GM12873 (cell line): ENCODE measurements around the gene TSGA10IP.

Experiments
- TF ChIP-seq, protein P1 (sequence below): IDR thresholded peaks from 2 replicates; pipeline ENCODE4 v1.5.1; 2012; ENCODE audit warnings: low read depth, mild to moderate bottlenecking, moderate library complexity, low read length, control low read depth; ENCODE audit not compliant: insufficient read depth; ENCODE audit errors: missing control alignments

TSGA10IP gene

DNA sequence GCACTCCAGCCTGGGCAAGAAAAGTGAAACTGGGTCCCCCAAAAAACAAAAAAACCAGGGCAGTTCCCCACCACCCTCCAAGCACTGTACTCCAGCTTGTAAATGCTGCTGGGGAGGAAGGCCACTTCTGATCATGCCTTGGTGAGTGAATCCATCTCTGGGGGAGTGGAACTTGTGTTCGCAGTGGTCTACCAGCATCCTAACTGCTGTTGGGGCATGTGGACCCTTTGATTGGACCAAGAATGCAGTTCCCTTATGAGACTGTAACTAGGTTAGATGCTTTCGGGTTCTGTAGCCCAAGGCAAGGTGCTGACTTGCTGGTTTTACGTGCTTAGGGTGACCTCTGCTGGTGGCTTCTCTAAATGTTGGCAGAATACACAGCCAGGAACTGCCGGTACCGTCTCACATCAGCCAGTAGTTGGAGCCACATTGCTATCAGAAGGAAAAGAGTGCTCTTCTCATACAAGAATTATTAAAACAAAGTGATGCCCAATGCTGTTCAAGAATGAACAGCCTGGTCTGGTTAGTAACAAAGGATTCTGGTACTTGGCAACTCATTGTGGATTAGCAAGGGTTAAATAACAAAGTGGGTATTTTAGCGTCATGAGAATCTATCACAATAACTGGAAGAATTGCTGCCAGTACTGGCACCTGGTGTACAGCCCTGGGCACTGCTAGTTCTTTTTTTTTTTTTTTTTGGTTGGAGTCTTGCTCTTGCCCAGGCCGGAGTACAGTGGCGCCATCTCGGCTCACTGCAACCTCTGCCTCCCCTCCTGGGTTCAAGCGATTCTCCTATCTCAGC is 43.7 kb downstream of the TSGA10IP start:
- TF ChIP-seq, protein P1, sequence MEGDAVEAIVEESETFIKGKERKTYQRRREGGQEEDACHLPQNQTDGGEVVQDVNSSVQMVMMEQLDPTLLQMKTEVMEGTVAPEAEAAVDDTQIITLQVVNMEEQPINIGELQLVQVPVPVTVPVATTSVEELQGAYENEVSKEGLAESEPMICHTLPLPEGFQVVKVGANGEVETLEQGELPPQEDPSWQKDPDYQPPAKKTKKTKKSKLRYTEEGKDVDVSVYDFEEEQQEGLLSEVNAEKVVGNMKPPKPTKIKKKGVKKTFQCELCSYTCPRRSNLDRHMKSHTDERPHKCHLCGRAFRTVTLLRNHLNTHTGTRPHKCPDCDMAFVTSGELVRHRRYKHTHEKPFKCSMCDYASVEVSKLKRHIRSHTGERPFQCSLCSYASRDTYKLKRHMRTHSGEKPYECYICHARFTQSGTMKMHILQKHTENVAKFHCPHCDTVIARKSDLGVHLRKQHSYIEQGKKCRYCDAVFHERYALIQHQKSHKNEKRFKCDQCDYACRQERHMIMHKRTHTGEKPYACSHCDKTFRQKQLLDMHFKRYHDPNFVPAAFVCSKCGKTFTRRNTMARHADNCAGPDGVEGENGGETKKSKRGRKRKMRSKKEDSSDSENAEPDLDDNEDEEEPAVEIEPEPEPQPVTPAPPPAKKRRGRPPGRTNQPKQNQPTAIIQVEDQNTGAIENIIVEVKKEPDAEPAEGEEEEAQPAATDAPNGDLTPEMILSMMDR: peak; percentile 91

- TF ChIP-seq, protein P1: no peak
Measured at GRCh38 chr11:65992056-65992455, 46.8 kb downstream of the TSGA10IP start.

DNA sequence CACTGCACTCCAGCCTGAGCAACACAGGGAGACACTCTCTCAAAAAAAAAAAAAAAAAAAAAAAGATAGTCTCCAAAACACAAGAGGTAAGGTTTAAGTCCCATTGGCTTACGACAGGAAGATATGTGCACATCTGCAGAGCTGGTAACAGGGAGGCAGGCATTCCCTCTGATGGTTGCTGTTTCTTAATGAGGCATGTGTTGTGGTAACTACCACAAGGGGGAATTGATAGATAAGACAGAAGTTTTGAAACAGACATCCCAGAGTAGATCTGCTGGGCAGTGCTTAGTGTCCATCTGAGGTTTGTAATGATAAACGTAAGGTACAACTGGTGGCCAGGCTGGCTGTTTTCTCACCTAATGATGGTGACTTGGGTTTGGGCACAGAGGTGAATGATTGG is 52.0 kb downstream of the TSGA10IP start:
- TF ChIP-seq, protein P1: no peak

GRCh38 chr11:66001942-66002647 is 56.8 kb downstream of the TSGA10IP start, which contains the start of the genes BANF1 and EIF1AD:
TSS of gene BANF1 (plus strand) at chr11:66002503. CDS start at chr11:66003251, 748 bp downstream.
TSS of gene EIF1AD (minus strand) at chr11:66002157. CDS start at chr11:66000389, 1,768 bp downstream.
- TF ChIP-seq, protein P1: no peak

DNA sequence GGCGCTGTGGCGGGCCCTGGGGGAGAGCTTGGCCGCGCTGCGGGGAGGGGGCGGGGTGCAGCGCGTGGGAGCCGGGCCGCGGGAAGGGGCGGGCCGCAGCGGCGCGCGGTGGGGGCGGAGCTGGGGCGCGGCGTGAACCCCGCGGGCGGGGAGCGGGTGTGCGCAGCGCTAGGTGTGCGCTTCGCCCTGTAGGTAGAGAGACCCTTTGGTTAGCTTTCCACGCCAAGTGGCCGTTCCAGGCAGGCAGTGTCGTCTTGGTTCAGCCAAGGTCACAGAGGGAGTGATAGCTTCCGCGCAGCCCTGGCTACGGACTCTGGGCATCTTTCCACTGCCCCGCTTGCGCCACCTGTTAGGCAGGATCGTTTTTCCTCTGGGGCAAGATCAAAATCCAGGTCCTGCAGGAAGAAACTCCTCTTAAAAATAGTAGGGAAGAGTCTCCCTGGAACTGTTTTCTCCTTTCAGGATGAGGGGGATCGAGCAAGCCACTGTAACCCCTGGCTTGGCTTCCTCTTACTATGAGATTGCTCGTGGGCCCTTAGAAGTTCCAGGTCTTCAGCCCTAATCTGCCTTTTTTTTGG is 57.5 kb downstream of the TSGA10IP start:
- TF ChIP-seq, protein P1: peak; percentile 29

DNA sequence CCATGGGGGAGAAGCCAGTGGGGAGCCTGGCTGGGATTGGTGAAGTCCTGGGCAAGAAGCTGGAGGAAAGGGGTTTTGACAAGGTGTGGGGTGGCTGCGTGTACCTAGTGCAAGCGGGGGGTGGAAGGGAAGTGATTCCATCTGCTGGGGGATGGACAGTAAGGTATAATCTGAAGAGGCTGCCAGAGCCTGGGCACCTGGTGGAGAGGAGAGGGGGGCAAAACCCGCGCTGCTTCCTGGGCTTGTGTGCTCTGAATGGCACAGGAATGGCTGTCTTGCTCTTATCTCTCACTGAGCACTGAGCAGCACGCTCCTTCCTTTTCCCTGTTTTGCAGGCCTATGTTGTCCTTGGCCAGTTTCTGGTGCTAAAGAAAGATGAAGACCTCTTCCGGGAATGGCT is 58.0 kb downstream of the TSGA10IP start:
- TF ChIP-seq, protein P1: no peak

DNA sequence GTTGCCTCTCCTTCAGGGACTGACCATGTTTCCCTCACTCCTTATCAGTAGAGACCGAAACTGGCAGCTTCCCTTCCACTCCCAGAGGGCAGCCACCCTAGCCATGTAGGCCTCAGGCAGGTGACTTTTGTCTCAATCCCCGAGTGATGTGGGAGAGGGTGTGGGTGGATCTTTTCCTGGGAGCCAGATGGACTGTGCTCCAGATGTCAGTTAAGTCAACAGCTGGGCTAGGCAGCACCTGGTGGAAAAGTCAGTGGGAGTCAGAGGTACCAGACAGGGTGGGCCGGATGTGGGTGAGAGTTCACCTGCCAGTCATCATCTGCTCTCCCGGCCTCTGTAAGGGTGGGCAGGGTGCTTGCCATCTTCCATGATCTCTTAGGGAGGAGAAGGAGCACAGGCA is 58.9 kb downstream of the TSGA10IP start:
- TF ChIP-seq, protein P1: no peak
